ENCODE results near the gene C1orf216.
A peak's percentile ranks its signal among the peaks of the same experiment; 100 is the strongest.

C1orf216 gene

GRCh38 chr1:35718492-35719336 is at the start of gene C1orf216:
TSS of gene C1orf216 (minus strand) at chr1:35718884. CDS start at chr1:35716321, 2,563 bp downstream.
- DNase-seq (ENCODE audit: low read depth) = peak; percentile 79
- TF ChIP-seq CTCF (conservative IDR thresholded peaks at IDR 0.05; ENCODE audit: control insufficient read depth, insufficient read depth, low read depth, low read length) = no peak
- H3K4me3 ChIP-seq (ENCODE audit: control insufficient read depth, low read depth, low read length) = peak within 1 kb of the TSS; percentile 77

GRCh38 chr1:35764283-35764682 is 45.6 kb upstream of the C1orf216 start:
- TF ChIP-seq CTCF (conservative IDR thresholded peaks at IDR 0.05; ENCODE audit: control insufficient read depth, insufficient read depth, low read depth, low read length) = no peak
- H3K4me3 ChIP-seq (ENCODE audit: control insufficient read depth, low read depth, low read length) = no peak overlapping the region
- DNase-seq (ENCODE audit: low read depth) = no peak

GRCh38 chr1:35763201-35763600 is 44.5 kb upstream of the C1orf216 start:
- no peak for DNase-seq (ENCODE audit: low read depth)
- TF ChIP-seq CTCF (conservative IDR thresholded peaks at IDR 0.05; ENCODE audit: control insufficient read depth, insufficient read depth, low read depth, low read length) = no peak

GRCh38 chr1:35762141-35762540 is 43.5 kb upstream of the C1orf216 start:
- no peak overlapping the region for H3K4me3 ChIP-seq (ENCODE audit: control insufficient read depth, low read depth, low read length)
- no peak for DNase-seq (ENCODE audit: low read depth)
- no peak for TF ChIP-seq CTCF (conservative IDR thresholded peaks at IDR 0.05; ENCODE audit: control insufficient read depth, insufficient read depth, low read depth, low read length)

More at GRCh38 chr1:35763201-35763600, 44.5 kb upstream of the C1orf216 start:
- no peak overlapping the region for H3K4me3 ChIP-seq (ENCODE audit: control insufficient read depth, low read depth, low read length)

- no peak overlapping the region for H3K4me3 ChIP-seq (ENCODE audit: control insufficient read depth, low read depth, low read length)
- TF ChIP-seq CTCF (conservative IDR thresholded peaks at IDR 0.05; ENCODE audit: control insufficient read depth, insufficient read depth, low read depth, low read length) = no peak
- DNase-seq (ENCODE audit: low read depth) = no peak
Observed at GRCh38 chr1:35756064-35756463, 37.4 kb upstream of the C1orf216 start.

- TF ChIP-seq CTCF (conservative IDR thresholded peaks at IDR 0.05; ENCODE audit: control insufficient read depth, insufficient read depth, low read depth, low read length) = no peak
- no peak overlapping the region for H3K4me3 ChIP-seq (ENCODE audit: control insufficient read depth, low read depth, low read length)
- DNase-seq (ENCODE audit: low read depth) = no peak
Observed at GRCh38 chr1:35753626-35754260, 35.1 kb upstream of the C1orf216 start.

Measured in fibroblast of mammary gland (primary cell).